Activated T-cell treated with anti-CD3 and anti-CD28 coated beads, Interleukin-2, amount 50 U/mL, for 48 hours (primary cell): ENCODE results near the gene ECI1.

Source experiments
- DNase-seq, 2 experiments: peaks; one replicate each; pipeline ENCODE4 v3.0.0-alpha.2; 2020

ECI1 gene

GRCh38 chr16:2233046-2233775 is 18.2 kb downstream of the ECI1 start:
- DNase-seq: no peak

DNA sequence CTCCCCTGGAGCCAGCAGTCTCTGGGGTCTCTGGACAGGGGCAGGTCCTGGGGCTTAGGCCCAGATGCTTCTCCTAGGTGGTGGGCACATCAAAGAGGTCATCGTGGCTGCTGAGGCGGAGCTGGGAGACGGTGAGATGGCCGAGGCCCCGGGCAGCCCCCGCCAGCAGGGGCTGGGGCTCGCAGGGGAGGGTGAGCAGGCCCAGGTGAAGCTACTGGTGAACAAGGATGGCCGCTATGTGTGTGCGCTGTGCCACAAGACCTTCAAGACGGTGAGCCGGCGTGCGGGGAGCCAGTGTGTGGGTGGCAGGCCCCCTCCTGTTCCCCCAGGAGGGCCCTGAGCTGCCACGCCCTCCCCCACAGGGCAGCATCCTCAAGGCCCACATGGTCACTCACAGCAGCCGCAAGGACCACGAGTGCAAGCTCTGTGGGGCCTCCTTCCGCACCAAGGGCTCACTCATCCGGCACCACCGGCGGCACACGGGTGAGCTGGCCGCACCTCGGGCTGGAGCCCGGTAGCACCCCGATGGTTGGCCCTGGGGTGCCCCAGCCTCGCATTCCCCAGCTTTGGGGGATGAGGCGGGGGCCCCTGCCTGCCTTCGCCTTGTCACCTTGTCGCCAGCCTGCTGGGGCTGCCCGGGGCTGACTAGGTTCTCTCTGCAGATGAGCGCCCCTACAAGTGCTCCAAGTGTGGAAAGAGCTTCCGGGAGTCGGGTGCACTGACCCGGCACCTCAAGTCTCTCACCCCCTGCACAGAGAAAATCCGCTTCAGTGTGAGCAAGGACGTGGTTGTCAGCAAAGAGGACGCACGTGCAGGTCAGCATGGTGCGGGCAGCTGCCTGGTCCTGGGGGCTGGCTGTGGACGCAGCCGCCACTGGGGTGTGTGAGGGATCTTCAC is 19.0 kb downstream of the ECI1 start:
- no peak for DNase-seq

- DNase-seq: no peak
Observed at GRCh38 chr16:2231016-2231931, 20.1 kb downstream of the ECI1 start.

GRCh38 chr16:2230376-2230775 is 21.0 kb downstream of the ECI1 start:
- DNase-seq: no peak

DNA sequence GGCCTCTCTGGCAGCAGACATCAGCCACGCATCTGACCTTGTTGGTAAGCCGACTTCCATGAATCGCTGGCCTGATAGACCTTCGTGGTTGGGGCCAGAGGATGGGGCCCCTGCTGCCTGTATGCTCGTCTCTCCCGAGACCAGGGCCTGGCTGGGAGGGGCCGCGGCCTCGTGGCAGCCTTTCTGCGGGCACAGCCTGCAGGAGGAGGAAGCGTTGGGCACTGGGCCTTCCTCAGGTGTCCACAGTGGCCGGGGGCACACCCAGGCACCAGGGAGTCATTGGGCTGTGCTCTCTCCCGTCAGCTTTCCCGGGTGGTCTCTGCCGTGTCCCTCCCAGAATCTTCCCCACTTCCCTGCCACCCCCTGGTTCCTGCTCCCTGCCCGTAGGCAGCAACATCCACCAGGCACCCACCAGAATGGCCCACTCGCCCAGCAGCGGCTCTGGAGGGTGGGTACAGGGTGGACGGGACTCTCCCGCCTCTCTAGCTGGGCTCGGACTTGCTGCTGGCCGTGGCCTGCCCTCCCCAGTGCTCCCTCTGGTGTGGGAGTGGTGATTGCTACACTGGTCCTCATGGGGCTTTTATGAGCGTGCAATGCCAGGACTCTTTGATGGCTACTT is 21.6 kb downstream of the ECI1 start:
- DNase-seq: no peak

DNA sequence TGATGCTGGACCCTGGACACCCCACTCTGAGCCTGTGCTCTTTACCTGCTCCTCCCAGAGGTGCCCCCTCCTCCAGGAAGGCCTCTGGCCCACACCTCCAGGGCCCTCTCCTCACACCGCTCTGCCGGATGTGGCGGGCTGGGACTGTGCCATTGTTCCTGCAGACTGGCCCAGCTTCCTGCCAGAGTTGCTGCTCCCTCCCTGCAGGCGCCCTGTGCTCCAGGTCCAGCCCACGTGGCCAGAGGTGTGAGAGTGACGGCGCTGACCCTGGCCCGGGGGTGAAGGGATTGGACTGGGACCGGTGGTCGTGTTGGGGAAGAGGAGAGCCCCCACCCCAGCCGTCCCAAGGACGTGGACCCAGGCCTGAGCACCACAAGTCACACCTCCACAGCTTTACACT is 22.3 kb downstream of the ECI1 start:
- no peak for DNase-seq

- no peak for DNase-seq
Observed at GRCh38 chr16:2228161-2228824, 23.1 kb downstream of the ECI1 start.

GRCh38 chr16:2226918-2227317 is 24.5 kb downstream of the ECI1 start:
- no peak for DNase-seq

DNA sequence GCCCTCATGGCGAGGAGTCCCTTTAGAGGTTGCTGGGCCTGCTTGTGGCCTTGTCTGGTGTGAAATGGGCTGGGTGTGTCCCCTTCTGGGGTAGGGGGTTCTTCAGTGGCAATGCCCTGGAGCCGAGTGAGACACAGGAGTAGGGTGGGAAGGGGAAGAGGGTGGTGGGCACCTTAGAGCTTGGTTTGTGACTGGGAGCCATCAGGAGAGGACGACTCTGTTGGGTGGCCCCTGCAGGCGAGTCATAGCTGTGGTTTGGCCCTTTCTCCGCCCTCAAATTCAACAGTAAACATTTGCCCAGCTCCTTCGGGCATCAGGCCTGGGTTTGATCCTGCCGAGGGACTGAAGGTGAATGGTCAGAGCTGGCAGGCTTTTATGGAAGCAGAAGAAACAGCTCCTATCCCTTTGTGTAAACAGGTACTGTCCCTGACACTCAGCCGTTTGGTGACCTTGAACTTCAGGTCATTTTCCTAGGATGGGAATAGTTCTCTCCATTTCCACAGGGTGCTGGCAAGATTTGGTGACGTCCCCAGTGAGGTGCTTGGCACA is 25.1 kb downstream of the ECI1 start:
- DNase-seq: no peak

DNA sequence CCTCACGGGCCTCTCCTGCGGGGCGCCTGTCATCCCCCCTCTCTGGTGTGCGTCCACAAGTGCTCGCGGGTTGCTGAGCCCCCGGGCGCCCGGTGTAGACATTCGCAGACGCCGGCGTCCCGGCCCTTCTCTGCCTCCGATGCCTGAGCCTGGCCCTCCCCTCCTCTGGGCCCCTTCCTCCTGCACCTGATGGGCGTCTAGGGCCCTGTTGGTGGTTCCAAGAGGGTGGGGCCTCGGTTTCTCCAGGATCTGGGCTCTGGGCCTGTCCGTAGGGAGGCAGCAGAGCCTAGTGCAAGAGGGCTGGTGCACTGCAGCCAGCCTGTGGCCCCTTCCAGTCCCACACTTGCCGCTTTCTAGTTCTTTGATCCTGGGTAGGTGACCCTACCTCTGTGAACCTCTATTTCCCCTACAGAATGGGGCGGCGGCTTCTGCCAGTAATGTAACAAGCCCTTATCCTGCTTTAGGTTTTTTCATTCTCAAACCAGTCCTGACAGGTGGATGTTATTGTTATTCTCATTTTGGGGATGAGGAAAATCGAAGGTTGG is 27.4 kb downstream of the ECI1 start:
- peak; percentile 55 to 62 for DNase-seq

DNA sequence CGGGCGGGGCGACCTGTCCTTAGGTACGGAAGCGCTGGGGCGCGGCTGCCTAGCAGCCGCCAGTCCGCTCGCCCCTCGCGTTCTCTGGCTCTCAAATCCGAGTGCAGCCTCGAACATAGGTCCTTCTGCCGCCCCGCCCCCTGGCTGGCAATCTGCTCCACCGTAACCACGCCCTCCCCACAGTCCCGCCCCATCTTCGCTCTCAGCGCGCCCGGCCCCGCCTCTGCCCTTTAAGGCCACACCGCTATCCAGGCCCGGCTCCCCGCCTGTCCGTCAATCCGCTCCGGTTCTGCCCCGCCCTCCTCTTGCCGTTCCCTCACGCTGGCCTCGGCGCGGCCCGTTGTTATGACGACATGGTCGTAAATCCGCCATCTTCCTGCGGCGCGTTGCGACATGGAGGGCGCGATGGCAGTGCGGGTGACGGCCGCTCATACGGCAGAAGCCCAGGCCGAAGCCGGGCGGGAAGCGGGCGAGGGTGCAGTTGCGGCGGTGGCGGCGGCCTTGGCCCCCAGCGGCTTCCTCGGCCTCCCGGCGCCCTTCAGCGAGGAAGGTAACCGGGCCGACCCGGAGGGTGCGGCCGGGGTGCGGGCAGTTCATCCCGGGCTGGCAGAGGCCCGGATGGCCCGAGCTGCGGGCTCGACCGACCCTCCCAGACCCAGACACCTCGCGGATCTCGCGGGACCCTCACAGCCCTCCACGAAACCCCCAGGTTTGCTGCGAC is 28.0 kb downstream of the ECI1 start, which contains the start of gene E4F1:
Gene E4F1, plus strand, starts transcription at position 371 of the 721 bp plus-strand sequence. Its CDS starts 23 bp downstream, at position 394.
- DNase-seq: peak; percentile 100

DNA sequence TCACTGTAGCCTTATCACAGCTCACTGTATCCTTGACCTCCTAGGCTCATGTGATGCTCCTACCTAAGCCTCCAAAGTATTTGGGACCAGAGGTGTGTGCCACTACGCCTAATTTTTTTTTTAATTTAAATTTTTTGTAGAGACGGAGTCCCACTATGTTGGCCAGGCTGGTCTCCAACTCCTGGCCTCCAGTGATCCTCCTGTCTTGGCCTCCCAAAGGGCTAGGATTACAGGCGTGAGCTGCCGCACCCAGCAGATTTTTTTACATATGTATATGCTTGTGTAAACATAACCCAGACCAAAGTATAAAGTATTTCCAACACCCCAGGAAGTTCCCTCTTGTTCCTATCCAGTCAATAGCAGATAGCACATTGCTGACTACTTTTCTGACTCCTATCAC is 35.1 kb downstream of the ECI1 start:
- no peak for DNase-seq

DNA sequence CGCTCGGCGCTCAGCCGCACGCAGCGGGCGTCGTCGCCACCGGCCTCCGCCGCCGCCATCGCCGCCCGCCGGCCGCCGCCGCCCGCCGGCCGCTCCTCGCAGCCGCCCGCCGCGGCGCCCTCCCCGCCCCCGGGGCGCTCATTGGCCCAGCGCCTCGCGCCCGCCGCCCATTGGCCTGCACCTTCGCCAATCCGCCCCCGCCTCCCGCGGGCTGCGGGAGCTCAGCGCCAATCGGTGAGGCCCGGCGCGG is 36.7 kb downstream of the ECI1 start, which contains the start of gene PGP:
Gene PGP, minus strand, starts transcription at position 122 of the 250 bp plus-strand sequence. Its CDS starts 63 bp downstream, at position 59.
- no peak for DNase-seq

DNA sequence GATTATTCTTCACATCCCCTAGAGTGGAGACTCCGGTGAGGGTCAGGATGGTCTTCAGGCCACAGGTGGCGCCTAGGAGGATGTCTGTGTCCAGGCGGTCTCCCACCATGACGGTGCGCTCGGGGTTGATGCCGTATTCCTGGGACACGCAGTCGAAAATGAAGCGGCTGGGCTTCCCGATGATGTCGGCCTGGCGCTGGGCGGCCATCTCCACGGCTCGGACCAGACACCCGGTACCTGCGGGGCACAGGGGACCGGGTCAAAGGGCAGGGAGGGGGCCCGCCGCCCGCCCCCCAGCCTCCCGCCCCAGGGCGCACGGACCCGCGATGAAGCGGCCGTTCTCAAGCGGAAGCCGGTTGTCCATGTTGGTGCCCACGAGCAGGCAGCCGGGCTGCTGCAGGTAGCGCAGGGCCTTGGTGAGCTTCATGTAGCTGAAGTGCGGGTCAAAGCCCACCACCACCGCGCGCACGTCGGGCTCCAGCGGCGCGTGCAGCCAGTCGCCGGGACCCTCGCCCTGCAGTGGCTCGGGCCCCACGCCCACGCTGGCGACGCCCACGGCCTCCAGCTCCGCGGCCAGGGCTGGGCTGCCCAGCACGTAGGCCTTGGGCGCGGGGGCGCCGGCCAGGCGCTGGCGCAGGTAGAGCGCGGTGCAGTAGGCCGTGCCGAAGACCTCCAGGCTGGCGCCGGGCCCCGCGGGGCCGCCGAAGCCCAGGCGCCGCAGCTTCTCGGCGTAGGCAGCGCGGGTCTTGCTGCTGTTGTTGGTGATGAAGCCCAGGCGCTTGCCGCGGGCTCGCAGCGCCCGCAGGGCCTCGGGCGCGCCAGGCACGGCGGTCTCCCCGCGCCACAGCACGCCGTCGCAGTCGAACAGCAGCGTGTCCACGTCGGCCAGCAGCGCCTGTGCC is 37.3 kb downstream of the ECI1 start:
- DNase-seq: peak in 1 of 2 experiments; percentile 47

GRCh38 chr16:2212362-2213324 is 38.7 kb downstream of the ECI1 start:
- DNase-seq: no peak

DNA sequence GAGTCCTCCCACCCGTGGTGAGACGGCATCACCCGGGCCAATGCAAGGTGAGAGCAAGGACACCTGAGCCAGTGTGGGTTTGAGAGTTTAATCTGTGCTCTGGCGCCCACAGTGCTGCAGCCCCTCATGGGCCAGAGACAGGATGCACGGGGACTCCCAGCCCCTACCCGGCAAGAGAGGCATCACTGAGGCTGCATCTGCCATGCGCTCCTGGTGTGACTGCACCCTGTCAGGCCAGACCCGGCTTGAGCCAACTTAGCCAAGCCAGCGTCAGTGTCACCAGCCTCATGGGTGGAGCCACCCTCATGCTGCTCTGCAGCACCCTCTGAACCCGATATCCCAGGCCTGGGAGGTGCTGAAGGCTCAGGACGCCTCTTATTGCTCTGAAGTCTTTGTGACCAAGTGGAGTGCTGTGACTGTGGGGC is 39.5 kb downstream of the ECI1 start:
- DNase-seq: no peak

GRCh38 chr16:2210386-2211365 is 40.7 kb downstream of the ECI1 start, which contains the start of gene BRICD5:
Gene BRICD5 (minus strand): TSS chr16:2210863. CDS start chr16:2210833, 30 bp downstream.
- no peak for DNase-seq
